Omental fat pad (tissue), 4 donors: ENCODE measurements around the gene ORM2. TPM values are rescaled to one million over a fixed set of nuclear protein-coding genes. Genes with fewer than 3 reads are reported as not detected.
A peak's percentile ranks its signal among the peaks of the same experiment; 100 is the strongest.

ENCODE experiments used
- ATAC-seq: fragments of 150-250 bp; one replicate; pipeline ENCODE4 v1.9.1; 2016; ENCODE audit warnings: mild to moderate bottlenecking, moderate library complexity; ENCODE audit not compliant: low FRiP score
- DNase-seq: peaks from one replicate; pipeline ENCODE4 v3.0.0-alpha.2; 2019; ENCODE audit warnings: low spot score
- CTCF ChIP-seq, 3 donors: fragments of 450-650 bp; IDR thresholded peaks; one replicate each; pipeline ENCODE4 v1.5.1; 2016 to 2017; ENCODE audit warnings: antibody characterized with exemption in 3 of 3, mild to moderate bottlenecking in 3 of 3, moderate library complexity in 2 of 3
- total RNA-seq, 4 donors: library from RNA; depleted of rRNA; stranded (reverse); fragments of >200 nt; gene quantifications; one replicate each; pipeline ENCODE4 v1.1.0, GENCODE V29; 2016

Gene ORM2
- total RNA-seq, 4 donors from 2014 or later, result 1.6 TPM; not detected in 3

- DNase-seq, result no peak
- no peak for TF ChIP-seq CTCF (IDR thresholded peaks at IDR 0.05)
- ATAC-seq, result no peak
Observed at GRCh38 chr9:114345493-114346065, 15.9 kb downstream of the ORM2 start.

GRCh38 chr9:114346146-114346545 is 16.5 kb downstream of the ORM2 start:
- DNase-seq (no peak), ATAC-seq (no peak)
- TF ChIP-seq CTCF (IDR thresholded peaks at IDR 0.05), result no peak

GRCh38 chr9:114347675-114348074 is 18.0 kb downstream of the ORM2 start:
- DNase-seq (no peak), ATAC-seq (no peak)
- TF ChIP-seq CTCF (IDR thresholded peaks at IDR 0.05), result no peak

GRCh38 chr9:114348261-114348905 is 18.7 kb downstream of the ORM2 start:
- ATAC-seq, result no peak

GRCh38 chr9:114348906-114349482 is 19.3 kb downstream of the ORM2 start:
- DNase-seq (peak; percentile 64), ATAC-seq (peak; percentile 88)
- no peak for TF ChIP-seq CTCF (IDR thresholded peaks at IDR 0.05)

More at GRCh38 chr9:114348261-114348905, 18.7 kb downstream of the ORM2 start:
- DNase-seq, result no peak
- no peak for TF ChIP-seq CTCF (IDR thresholded peaks at IDR 0.05)

- ATAC-seq (no peak), DNase-seq (no peak)
- no peak for TF ChIP-seq CTCF (IDR thresholded peaks at IDR 0.05)
Observed at GRCh38 chr9:114349713-114350480, 20.2 kb downstream of the ORM2 start.
